H1 (cell line): ENCODE measurements around the gene LPCAT1. TPM values are rescaled to one million over a fixed set of nuclear protein-coding genes. Genes with fewer than 3 reads are reported as not detected.

Experiments used
- CTCF ChIA-PET: fragments of 300-600 bp; sonication (Branson Sonifier 250); formaldehyde crosslinking; loops from one replicate; lab custom pipeline; 2021; ENCODE audit not compliant: partially characterized antibody; lab: Charles Lee
- POLR2A ChIA-PET: fragments of 300-600 bp; sonication (Branson Sonifier 250); formaldehyde crosslinking; loops from one replicate; lab custom pipeline; 2021; ENCODE audit warnings: inconsistent platforms; ENCODE audit not compliant: partially characterized antibody; lab: Charles Lee
- DNase-seq, 2 experiments: peaks; one replicate each; pipeline versions ENCODE4 v3.0.0 to v3.0.0-alpha.2; 2010 to 2022; ENCODE audit warnings: low spot score in 2 of 2, low read depth in 1 of 2, mixed read lengths in 1 of 2
- FAIRE-seq: peaks from 2 replicates; lab custom pipeline; 2011; peaks lifted over from hg19 to GRCh38; lab: Jason Lieb, UNC
- H2AFZ ChIP-seq: 2 replicates; pipeline ENCODE4 v1.8.1; 2012; ENCODE audit warnings: low read length, inconsistent platforms
- H2AK5ac ChIP-seq: 2 replicates; pipeline ENCODE4 v1.6.1; 2013; ENCODE audit warnings: low read depth, low read length
- H2BK120ac ChIP-seq: replicated peaks from 2 replicates; pipeline ENCODE3; 2013; ENCODE audit warnings: low read depth, low read length, inconsistent platforms
- H2BK12ac ChIP-seq: 2 replicates; pipeline ENCODE4 v1.6.1; 2013; ENCODE audit warnings: low read depth, low read length
- H2BK15ac ChIP-seq: 2 replicates; pipeline ENCODE4 v1.6.1; 2013; ENCODE audit warnings: low read length
- H2BK20ac ChIP-seq: 2 replicates; pipeline ENCODE4 v1.6.1; 2013; ENCODE audit warnings: low read length
- H2BK5ac ChIP-seq: 2 replicates; pipeline ENCODE4 v1.6.1; 2013; ENCODE audit warnings: low read depth, low read length
- H3K14ac ChIP-seq: 2 replicates; pipeline ENCODE4 v1.6.1; 2013; ENCODE audit warnings: inconsistent platforms; ENCODE audit not compliant: insufficient read length
- H3K18ac ChIP-seq: 2 replicates; pipeline ENCODE4 v1.6.1; 2013; ENCODE audit warnings: low read length; ENCODE audit errors: extremely low read depth
- H3K23ac ChIP-seq: 2 replicates; pipeline ENCODE4 v1.6.1; 2013; ENCODE audit warnings: inconsistent platforms; ENCODE audit not compliant: insufficient read length
- H3K23me2 ChIP-seq: 2 replicates; pipeline ENCODE4 v1.6.1; 2013; ENCODE audit warnings: low read depth, low read length
- H3K27ac ChIP-seq: 2 replicates; pipeline ENCODE4 v1.6.1; 2011; ENCODE audit warnings: low read depth, low read length, inconsistent platforms
- H3K27me3 ChIP-seq, 4 experiments: replicated peaks in 1 of 4; 1 replicate in 1 of 4; 2 replicates in 3 of 4; pipeline versions ENCODE4 v1.6.1 to v1.8.1; 2011 to 2013; ENCODE audit warnings: low read length in 3 of 4, mild to moderate bottlenecking in 3 of 4, inconsistent platforms in 2 of 4, mixed read lengths in 2 of 4, moderate library complexity in 1 of 4; ENCODE audit not compliant: control insufficient read depth in 3 of 4, insufficient read depth in 3 of 4; ENCODE audit errors: extremely low read depth in 1 of 4
- H3K36me3 ChIP-seq, 4 experiments: 2 replicates each; pipeline versions ENCODE4 v1.6.1 to v1.8.1; 2011 to 2013; ENCODE audit warnings: mild to moderate bottlenecking in 4 of 4, low read length in 3 of 4, moderate library complexity in 2 of 4, control low read depth in 1 of 4, inconsistent platforms in 1 of 4; ENCODE audit not compliant: insufficient read depth in 4 of 4, control insufficient read depth in 2 of 4
- H3K4ac ChIP-seq: replicated peaks from 2 replicates; pipeline ENCODE3; 2013; ENCODE audit warnings: low read length, low read depth, mixed read lengths, inconsistent platforms; ENCODE audit not compliant: insufficient read length
- H3K4me1 ChIP-seq, 4 experiments: replicated peaks in 1 of 4; 1 replicate in 1 of 4; 2 replicates in 3 of 4; pipeline versions ENCODE4 v1.6.1 to v1.8.1; 2011 to 2013; ENCODE audit warnings: low read length in 3 of 4, inconsistent platforms in 2 of 4, mixed read lengths in 1 of 4; ENCODE audit not compliant: insufficient read depth in 4 of 4, control insufficient read depth in 3 of 4
- H3K4me2 ChIP-seq, 2 experiments: 2 replicates each; pipeline versions ENCODE4 v1.6.1 to v1.8.1; 2011 to 2013; ENCODE audit warnings: low read depth in 2 of 2, low read length in 2 of 2, control low read depth in 1 of 2, inconsistent platforms in 1 of 2, mild to moderate bottlenecking in 1 of 2; ENCODE audit not compliant: insufficient read depth in 1 of 2
- H3K4me3 ChIP-seq, 4 experiments: fragments of 200-600, 300-600 bp in 1 of 4; sonication (generic), shearing (Covaris generic), sonication (Bioruptor Twin) in 1 of 4; 2 replicates each; pipeline versions ENCODE4 v1.5.1 to v1.8.1; 2011 to 2016; ENCODE audit warnings: low read length in 4 of 4, low read depth in 3 of 4, control low read depth in 2 of 4, inconsistent platforms in 2 of 4, mild to moderate bottlenecking in 2 of 4, mixed read lengths in 1 of 4, moderate library complexity in 1 of 4; ENCODE audit not compliant: insufficient read depth in 2 of 4; ENCODE audit errors: extremely low read depth in 1 of 4
- H3K56ac ChIP-seq: replicated peaks from 2 replicates; pipeline ENCODE3; 2013; ENCODE audit warnings: low read depth, mild to moderate bottlenecking, mixed read lengths, low read length, inconsistent platforms; ENCODE audit not compliant: insufficient read length
- H3K79me1 ChIP-seq: 2 replicates; pipeline ENCODE4 v1.6.1; 2013; ENCODE audit warnings: low read depth, low read length, control low read depth
- H3K79me2 ChIP-seq, 2 experiments: 2 replicates each; pipeline versions ENCODE4 v1.6.1 to v1.8.1; 2012 to 2013; ENCODE audit warnings: low read length in 2 of 2, mild to moderate bottlenecking in 2 of 2, inconsistent platforms in 1 of 2; ENCODE audit not compliant: insufficient read depth in 2 of 2, control insufficient read depth in 1 of 2
- H3K9ac ChIP-seq, 4 experiments: replicated peaks in 1 of 4; 1 replicate in 1 of 4; 2 replicates in 3 of 4; pipeline versions ENCODE4 v1.6.1 to v1.8.1; 2011 to 2013; ENCODE audit warnings: low read depth in 3 of 4, low read length in 3 of 4, control low read depth in 2 of 4, mild to moderate bottlenecking in 2 of 4, moderate library complexity in 2 of 4, inconsistent platforms in 1 of 4; ENCODE audit errors: extremely low read depth in 1 of 4
- H3K9me3 ChIP-seq, 2 experiments: 2 replicates each; pipeline versions ENCODE4 v1.6.1 to v1.8.1; 2012 to 2013; ENCODE audit warnings: mild to moderate bottlenecking in 2 of 2, moderate library complexity in 2 of 2, control low read depth in 1 of 2, inconsistent platforms in 1 of 2, low read depth in 1 of 2, low read length in 1 of 2, mixed read lengths in 1 of 2; ENCODE audit not compliant: insufficient read depth in 2 of 2
- H4K20me1 ChIP-seq, 2 experiments: replicated peaks in 1 of 2; 2 replicates each; pipeline versions ENCODE3 to v1.8.1; 2011 to 2013; ENCODE audit warnings: inconsistent platforms in 2 of 2, low read length in 2 of 2, mild to moderate bottlenecking in 1 of 2; ENCODE audit not compliant: insufficient read depth in 2 of 2, control insufficient read depth in 1 of 2
- H4K5ac ChIP-seq: 2 replicates; pipeline ENCODE4 v1.6.1; 2013; ENCODE audit warnings: low read length, low read depth, mixed read lengths, inconsistent platforms; ENCODE audit not compliant: insufficient read length
- H4K8ac ChIP-seq: 2 replicates; pipeline ENCODE4 v1.8.0; 2013; ENCODE audit warnings: mild to moderate bottlenecking, moderate library complexity, low read length, inconsistent platforms; ENCODE audit not compliant: insufficient read depth; ENCODE audit errors: extremely low read depth
- H4K91ac ChIP-seq: replicated peaks from 2 replicates; pipeline ENCODE3; 2013; ENCODE audit warnings: low read length, mixed read lengths, inconsistent platforms; ENCODE audit not compliant: insufficient read length
- GABPA ChIP-seq: IDR thresholded peaks from 2 replicates; pipeline ENCODE4 v1.6.1; 2011; ENCODE audit warnings: mild to moderate bottlenecking, low read length, moderate library complexity, borderline replicate concordance; ENCODE audit not compliant: insufficient read depth
- TAF1 ChIP-seq: IDR thresholded peaks from 2 replicates; pipeline ENCODE4 v1.6.1; 2011; ENCODE audit warnings: mild to moderate bottlenecking, low read depth, low read length
- WGBS, 2 experiments: shearing (Covaris generic) in 1 of 2; methylation state at CpG; one replicate each; pipeline versions ENCODE4 v1.1.6 to v1.1.7; 2013 to 2015; ENCODE audit warnings: low lambda C conversion rate in 2 of 2, mixed read lengths in 2 of 2, inconsistent platforms in 1 of 2, low coverage in 1 of 2, missing lambda C conversion rate in 1 of 2; ENCODE audit not compliant: insufficient replicate concordance in 2 of 2, insufficient coverage in 1 of 2, insufficient read length in 1 of 2; ENCODE audit errors: extremely low coverage in 1 of 2, missing lambda C conversion rate in 1 of 2; 5-methylcytosine and 5-hydroxymethylcytosine counted together
- polyA plus RNA-seq, 7 experiments: library from polyadenylated mRNA; depleted of rRNA in 3 of 7; stranded (reverse) in 5 of 7; unstranded in 2 of 7; fragments of >200 nt in 5 of 7; fragments of 200-250 nt in 2 of 7; gene quantifications; 1 replicate in 5 of 7; 2 replicates in 1 of 7; 4 replicates in 1 of 7; pipeline versions ENCODE4 v1.2.1 to v1.2.3, GENCODE V29; 2011 to 2013; ENCODE audit warnings: missing spikeins in 2 of 7, mixed read lengths in 2 of 7
- total RNA-seq: library from RNA; stranded (reverse); fragmentation: NEBNext Ultra II Directional; extraction: Animal tissue kit (Norgen Biotek cat#: 25700); gene quantifications from 2 replicates; pipeline ENCODE4 v1.2.1, GENCODE V29; 2021

Gene LPCAT1
- total and polyA plus RNA-seq, 2 of the 8 experiments (the other 6 are each of a cell fraction or from before 2014, with no cell fraction given) = 107 to 260 TPM

DNA sequence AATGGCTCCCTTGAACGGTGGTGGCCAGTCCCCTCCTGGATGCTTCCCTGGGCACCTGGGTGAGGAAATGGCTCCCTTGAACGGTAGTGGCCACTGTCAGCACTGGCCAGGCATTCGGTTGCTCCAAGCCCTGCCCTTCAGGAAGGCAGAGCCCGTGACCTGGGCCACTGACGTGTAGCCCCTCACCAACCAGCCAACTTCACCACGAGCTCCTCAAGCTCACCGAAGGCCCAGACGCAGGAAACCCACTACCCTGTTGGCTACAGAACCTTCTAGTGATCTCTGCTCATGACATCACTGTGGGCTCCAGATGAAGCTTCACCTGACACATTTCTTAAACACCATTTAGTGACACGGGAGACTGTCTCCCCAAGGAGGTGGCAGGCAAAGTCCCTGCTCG is 87.7 kb downstream of the LPCAT1 start:
- Histone ChIP-seq H3K79me2 (no peaks in the 10 kb centered on the region), H3K36me3 (no peaks in the 10 kb centered on the region), H3K18ac (no peak overlapping the region), H2BK20ac (no peak overlapping the region), H4K91ac (no peak overlapping the region), H4K5ac (no peak overlapping the region), H3K23ac (no peak overlapping the region), H3K4me3 (no peak overlapping the region), H3K27ac (no peak overlapping the region), H3K4me1 (peaks cover 0 to 5% (median 0%) of the 10 kb centered on the region in 4 experiments; a peak in 2 of 7 replicates), H3K79me1 (no peaks in the 10 kb centered on the region), H3K27me3 (peaks cover 0 to 3% (median 0%) of the 10 kb centered on the region in 4 experiments; a peak in 1 of 7 replicates), H3K56ac (no peak overlapping the region), H4K20me1 (no peaks in the 10 kb centered on the region), H2AFZ (no peak overlapping the region), H2BK12ac (no peak overlapping the region), H3K4ac (no peak overlapping the region), H2AK5ac (no peak overlapping the region), H2BK120ac (no peak overlapping the region), H3K14ac (no peak overlapping the region), H3K9me3 (peaks cover 19 to 28% of the 10 kb centered on the region in 2 experiments), H4K8ac (peak overlapping the region; percentile 68; the same call in 1 of the 2 replicates), H2BK5ac (no peak overlapping the region), H3K9ac (no peak overlapping the region), H3K4me2 (no peak overlapping the region), H2BK15ac (no peak overlapping the region), H3K23me2 (peaks cover 5% of the 10 kb centered on the region; the same call in 1 of the 2 replicates)
- ChIA-PET POLR2A (no interaction called here), CTCF (interaction anchor here (1.2 kb wide), 1 partner anchor 27 kb away, joined by 3 read pairs; no protein-coding TSS in a partner anchor)
- DNase-seq (no peak), FAIRE-seq (no peak)
- 85% methylated on average over 10 of the region's 10 CpGs; no CpG with 5 or more reads in 1 of the 2 experiments for WGBS, 2 experiments
- no peak for TF ChIP-seq GABPA
- TF ChIP-seq TAF1 = no peak
- TF ChIP-seq, all 59 proteins: peak for 0
